GM03348 (cell line): Measurements from ENCODE around the gene CARS2.
"Not testable (repeated sequence)": the region's sequence is repeated elsewhere in the genome, so short reads cannot be mapped to it uniquely, and the experiment has no call there.

Source experiments
- DNase-seq: peaks from one replicate; pipeline ENCODE4 v3.0.0; 2012; ENCODE audit warnings: low spot score

CARS2 gene

DNA sequence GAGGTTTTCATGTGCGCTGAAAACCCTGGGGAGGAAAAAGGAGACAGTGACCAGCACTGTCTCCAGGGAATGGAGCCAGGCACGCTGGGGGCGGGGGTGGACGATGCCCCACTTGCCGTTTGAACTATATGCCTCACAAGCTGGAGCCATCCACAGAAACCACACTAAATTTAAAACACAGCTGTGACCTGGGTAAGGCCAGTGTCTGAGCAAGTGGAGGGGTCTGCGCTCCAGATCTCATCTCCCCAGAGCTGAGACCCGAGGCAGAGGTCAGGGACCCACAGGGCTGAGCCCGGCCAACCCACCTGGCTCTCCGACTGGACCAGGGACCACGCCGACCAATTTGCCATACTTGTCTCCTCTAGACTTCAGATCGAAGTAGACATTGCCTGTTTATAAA lies 23.2 kb downstream of the CARS2 start:
- DNase-seq, result no peak

DNA sequence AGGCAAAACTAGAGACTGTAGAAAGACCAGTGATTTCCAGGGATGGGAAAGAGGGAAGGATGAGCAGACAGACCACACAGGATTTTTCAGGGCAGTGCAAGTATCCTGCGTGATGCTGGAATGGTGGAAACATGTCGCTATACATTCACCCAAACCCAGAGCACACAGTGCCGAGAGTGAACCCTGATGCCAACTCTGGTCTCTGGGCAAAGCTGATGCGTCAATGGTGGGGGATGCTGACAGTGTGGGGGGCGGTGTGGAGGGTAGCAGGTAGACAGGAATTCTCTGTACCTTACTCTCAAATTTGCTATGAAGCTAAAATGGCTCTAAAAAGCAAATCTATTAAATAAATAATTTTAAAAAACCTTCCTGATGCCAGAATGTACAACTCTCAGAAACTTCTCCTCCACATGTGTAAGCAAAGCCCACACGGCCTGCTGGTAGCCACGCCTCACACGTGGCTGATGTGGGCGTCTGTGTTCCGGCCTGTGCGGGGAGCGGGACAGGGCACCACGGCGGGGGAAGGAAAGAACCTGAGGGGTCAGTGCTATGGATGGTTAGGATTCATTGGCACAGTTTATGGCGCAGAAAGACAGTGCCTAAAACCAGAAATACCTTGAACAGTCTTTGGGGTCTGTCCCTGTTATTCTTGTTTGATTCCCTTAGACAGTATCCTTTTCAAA lies 23.9 kb downstream of the CARS2 start:
- no peak for DNase-seq

GRCh38 chr13:110680852-110681251 lies 25.1 kb downstream of the CARS2 start:
- peak; percentile 57 for DNase-seq

DNA sequence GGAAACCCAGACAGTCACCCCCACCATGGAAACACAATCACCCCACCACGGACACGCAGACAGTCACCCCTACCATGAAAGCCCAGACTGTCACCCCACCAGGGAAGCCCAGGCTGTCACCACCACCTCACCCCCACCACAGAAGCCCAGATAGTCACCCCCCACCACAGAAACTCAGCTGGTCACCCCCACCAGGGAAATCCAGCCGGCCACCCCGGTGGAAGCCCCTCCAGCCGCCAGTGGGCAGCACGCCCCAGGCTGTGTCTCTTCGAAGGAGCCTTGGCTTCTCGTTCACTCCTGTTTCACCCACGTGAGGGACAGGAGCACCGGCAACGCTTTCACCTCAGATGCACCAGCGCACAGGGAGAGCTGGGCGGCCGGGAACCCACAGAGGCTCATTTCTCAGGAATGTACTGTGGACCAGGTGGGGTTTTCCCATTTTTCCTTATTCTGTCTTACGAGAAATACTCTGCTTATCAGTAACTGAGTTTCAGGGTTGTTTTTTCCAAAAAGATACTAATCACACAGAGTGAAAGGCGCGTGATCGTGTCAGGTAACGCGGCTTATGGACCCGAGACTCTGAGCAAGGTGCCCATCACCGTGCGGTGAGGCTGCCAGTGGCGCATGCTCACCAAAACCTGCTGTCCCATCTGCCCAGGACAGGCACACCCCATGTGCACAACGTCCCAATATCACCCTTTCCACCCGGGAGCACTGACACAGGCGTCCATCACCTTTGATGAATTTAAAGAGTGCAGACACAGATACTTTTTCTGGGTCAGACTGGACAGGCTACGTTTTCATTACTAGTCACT lies 28.0 kb downstream of the CARS2 start:
- no peak for DNase-seq

GRCh38 chr13:110676595-110677587 lies 29.0 kb downstream of the CARS2 start:
- DNase-seq, result no peak

DNA sequence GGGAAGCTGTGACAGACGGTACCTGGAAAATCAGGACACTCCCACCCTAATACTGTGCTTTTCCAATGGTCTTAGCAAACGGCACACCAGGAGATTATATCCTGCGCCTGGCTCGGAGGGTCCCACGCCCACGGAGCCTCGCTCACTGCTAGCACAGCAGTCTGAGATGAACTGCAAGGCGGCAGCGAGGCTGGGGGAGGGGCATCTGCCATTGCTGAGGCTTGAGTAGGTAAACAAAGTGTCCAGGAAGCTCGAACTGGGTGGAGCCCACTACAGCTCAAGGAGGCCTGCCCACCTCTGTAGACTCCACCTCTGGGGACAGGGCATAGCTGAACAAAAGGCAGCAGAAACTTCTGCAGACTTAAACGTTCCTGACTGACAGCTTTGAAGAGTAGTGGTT lies 36.1 kb downstream of the CARS2 start:
- DNase-seq, result not testable (repeated sequence)

GRCh38 chr13:110669036-110669435 lies 36.9 kb downstream of the CARS2 start:
- no peak for DNase-seq

DNA sequence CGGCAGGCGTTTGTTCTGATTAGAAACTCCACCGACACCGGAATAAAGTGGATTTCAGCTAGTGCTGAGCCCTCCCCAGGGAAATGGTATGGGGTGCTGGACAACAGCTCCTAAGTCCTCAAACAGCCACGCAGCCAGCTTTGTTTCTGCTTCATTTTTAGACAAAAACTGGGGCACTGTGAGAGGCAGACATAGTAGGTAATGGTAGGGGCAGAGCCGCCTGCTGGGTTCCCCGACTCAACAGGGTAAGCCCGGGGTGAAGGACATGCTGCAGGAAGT lies 39.7 kb downstream of the CARS2 start:
- DNase-seq, result no peak

GRCh38 chr13:110665491-110666254 lies 40.2 kb downstream of the CARS2 start:
- DNase-seq, result no peak

- DNase-seq, result no peak
These were observed 41.2 kb downstream of the CARS2 start for GRCh38 chr13:110664673-110665072.

DNA sequence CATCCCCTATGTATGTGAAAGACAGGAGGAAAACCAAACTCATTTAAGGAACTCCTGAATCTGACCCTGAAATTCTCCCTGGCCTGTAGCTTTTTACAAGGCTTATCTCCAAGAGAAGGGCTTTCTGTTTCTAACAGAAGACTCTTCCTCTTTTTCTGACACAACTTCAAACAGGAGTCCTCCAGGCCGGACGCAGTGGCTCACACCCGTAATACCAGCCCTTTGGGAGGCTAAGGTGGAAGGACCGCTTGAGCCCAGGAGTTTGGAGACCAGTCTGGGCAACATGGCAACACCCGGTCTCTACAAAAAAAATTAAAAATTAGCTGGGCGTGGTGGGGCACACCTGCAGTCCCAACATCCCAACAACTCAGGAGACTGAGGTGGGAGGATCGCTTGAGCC lies 41.9 kb downstream of the CARS2 start:
- DNase-seq, result no peak

DNA sequence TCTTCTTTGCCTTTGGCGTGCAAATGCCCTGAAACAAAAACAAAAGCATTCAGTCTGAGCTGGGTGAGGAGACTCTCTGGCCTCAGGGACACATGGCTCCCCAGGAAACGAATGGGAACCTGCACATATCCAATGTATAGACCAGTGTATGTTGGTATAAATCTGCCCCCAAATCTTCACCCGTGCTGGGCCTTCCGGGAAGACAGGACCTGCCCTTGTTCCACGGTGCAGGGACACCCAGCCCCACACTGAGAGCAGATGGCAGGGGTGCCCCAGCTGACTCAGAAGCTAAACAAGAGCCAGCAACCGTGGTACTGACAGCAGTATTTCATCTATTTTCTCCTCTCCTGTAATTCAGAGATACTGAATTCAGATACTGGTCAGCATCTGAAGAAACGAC lies 42.4 kb downstream of the CARS2 start:
- no peak for DNase-seq

DNA sequence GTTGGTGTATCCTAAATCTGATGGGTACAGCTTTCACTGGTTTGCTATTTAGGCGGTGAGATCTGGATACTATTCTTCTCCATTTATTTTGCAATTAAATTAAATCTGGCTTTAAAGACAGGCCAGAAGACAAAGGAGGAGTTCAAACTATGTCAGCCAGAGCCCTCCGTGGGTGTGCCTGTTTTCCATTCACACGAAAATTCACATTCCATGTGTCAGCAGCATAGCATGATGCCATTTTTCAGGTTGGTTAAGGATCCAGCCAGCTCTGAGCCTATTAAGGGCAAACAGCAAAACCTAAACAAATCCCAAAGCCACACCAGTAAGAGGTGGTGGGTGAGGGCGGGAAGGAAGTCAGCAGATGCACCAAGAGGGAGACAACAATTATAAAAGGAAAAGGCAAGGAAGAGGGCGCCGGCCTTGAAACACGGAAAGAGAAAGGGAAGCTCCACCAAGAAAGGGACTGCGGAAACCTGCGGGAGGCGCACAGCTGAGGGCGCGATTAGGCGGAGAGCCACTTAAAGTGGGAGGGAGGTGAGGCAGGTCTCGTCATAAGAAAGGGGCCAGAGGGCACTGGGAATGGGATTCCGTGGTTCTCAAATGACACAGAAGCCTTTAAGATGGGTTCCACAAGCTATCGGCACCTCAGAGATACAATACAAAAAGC lies 43.0 kb downstream of the CARS2 start:
- no peak for DNase-seq

GRCh38 chr13:110662091-110662490 lies 43.8 kb downstream of the CARS2 start:
- DNase-seq, result no peak

DNA sequence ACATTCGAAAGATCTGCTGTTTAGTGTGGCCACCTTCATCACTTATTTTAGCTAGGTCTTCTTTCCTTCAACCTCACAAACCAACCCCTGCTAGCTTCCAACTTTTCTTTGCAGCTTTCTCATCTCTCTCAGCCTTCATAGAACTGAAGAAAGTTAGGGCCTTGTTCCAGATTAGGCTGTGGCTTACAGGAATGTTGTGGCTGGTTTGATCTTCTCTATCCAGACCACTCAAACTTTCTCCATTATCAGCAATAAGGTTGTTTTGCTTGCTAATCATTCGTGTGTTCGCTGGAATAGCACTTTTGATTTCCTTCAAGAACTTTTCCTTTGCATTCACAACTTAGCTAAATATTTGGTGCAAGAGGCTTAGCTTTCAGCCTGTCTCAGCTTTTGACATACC lies 44.7 kb downstream of the CARS2 start:
- DNase-seq, result no peak

GRCh38 chr13:110658218-110658911 lies 47.6 kb downstream of the CARS2 start:
- not testable (repeated sequence) for DNase-seq

DNA sequence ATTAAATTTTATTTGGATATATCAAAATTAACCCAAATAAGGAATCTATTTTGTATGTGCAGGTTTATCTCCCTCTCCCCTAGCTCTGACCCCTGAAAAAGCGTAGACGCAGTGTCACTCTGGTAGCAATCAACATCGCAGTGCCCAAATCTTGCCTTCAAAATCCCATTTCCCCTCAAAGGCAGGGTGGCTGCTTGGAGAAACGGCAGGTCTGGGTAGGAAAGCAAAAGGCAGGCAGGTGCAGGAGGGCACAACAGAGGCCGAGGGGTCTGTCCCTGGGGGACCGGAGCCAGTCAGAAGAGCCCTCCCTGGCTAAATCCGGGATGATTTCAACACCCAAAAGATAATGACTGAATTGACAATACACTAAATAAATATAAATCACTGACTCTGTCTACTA lies 48.7 kb downstream of the CARS2 start:
- no peak for DNase-seq

DNA sequence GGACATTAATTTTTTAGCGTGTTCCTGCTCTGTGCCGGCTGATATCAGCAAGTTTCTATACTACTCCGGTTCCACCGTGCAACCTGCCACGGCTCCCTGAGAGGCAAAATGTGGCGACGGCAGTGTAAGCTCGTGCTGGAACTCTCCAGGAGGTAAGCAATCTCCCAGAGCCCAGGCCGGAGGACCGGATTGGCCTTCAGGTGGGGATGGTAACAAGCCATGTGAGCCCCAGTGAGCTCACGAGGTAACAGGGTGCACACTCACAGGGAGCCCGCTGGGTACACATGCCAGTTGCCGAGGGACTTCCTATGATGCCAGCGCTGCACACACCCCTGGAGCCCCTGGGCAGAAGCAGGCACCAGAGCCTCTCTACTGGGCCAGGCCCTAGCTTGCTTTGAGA lies 52.1 kb downstream of the CARS2 start:
- DNase-seq, result no peak

DNA sequence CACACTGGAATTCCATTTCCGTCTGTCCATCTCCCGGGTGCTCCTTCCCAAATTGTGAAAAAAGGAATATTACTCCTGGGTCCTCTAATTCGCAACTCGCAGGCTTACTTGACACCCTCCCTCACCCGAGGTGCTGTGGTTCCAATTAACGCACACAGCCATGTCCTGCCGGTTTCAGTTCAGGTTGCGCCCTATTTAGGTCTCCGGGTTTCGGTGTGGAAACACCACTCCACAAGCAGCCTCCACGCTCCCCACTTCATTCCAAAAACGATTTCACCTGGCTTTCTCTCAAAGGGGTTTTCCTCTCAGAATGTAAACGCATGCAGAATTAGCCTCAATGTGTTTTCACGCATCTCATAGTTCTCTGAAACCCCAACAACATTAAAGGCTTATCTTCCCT lies 52.6 kb downstream of the CARS2 start:
- DNase-seq, result no peak

DNA sequence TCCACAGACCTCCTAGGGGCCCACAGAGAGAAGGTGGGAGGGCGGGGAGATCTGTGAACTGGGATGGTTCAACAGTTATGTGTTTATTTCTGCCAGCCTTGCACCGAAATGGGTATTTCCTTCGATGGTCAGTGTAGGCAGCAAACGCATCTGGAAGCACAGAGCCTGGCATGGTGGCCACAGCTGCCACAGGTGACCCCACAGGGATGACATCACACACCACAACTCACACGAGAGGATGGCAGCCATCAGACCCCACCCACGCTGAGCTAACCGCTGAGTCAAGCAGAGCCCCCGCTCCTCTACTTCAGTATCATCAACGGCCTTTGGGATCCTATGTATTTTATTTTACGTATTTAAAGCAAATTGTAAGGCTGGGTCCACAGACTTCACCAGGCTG lies 53.2 kb downstream of the CARS2 start:
- DNase-seq, result no peak

- DNase-seq, result no peak
These were observed 53.6 kb downstream of the CARS2 start for GRCh38 chr13:110652231-110652730.
